Measurements from ENCODE around the gene ADGRL3.
"Not testable (repeated sequence)": the region's sequence is repeated elsewhere in the genome, so short reads cannot be mapped to it uniquely, and the experiment has no call there.

The ADGRL3 gene

DNA sequence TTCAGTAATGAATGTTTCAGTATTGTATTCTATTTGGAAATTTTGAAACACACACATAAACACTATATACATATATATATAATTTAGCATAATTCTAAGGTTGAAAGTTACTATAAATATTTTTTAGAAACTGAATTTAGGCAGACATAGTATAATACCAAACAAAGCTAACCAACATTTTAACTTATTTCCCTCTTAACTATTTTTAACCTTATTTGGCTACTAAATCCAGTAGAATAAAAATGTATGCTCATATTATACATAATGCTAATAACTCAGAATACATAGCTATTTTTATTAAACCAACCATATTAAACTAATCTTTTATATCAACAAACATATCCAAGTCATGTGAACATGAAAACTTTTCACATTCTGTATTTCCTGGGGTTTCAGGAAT, 563.6 kb downstream of the ADGRL3 start:
- DNase-seq: no peak

DNA sequence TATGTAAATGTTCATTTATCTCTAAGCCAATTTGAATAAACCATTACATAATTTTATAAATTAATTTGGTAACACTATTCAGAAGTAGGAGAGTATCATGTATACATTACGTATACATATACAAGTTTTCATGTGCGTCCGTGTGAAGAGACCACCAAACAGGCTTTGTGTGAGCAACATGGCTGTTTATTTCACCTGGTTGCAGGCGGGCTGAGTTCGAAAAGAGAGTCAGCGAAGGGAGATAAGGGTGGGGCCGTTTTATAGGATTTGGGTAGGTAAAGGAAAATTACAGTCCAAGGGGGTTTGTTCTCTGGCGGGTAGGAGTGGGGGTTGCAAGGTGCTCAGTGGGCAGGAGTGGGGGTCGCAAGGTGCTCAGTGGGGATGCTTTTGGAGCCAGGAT, 564.0 kb downstream of the ADGRL3 start:
- not testable (repeated sequence) for DNase-seq

DNA sequence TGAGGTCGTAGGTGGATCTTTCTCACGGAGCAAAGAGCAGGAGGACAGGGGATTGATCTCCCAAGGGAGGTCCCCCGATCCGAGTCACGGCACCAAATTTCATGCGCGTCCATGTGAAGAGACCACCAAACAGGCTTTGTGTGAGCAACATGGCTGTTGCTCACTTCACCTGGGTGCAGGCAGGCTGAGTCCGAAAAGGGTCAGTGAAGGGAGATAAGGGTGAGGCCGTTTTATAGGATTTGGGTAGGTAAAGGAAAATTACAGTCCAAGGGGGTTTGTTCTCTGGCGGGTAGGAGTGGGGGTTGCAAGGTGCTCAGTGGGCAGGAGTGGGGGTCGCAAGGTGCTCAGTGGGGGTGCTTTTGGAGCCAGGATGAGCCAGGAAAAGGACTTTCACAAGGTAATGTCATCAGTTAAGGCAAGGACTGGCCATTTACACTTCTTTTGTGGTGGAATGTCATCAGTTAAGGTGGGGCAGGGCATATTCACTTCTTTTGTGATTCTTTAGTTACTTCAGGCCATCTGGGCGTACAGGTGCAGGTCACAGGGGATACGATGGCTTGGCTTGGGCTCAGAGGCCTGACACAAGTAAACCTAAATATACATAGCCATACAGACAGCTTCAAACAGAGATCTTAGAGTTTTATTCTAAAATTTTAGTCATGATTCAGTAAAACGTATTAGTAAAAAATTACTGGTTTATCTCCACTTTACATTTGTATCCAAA, 569.5 kb downstream of the ADGRL3 start:
- DNase-seq: not testable (repeated sequence)

DNA sequence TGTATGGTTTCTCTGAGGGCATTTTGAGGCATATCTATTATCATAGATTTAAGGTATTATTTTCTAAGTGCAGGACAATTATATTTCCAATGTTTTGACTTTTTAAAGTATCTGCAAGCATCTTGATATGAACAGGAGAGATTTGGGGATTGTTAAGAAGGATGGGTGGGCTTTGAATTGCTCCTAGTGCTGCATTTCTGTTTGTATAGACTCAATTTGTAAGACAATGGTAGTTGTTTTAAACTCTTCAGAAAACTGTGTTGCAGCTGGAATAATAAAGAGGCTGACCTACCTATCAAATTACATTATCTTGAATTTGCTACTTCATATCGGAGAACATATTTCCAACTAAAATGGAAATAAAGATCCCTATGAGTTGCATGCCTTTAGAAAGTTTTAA, 570.3 kb downstream of the ADGRL3 start:
- DNase-seq: no peak

DNA sequence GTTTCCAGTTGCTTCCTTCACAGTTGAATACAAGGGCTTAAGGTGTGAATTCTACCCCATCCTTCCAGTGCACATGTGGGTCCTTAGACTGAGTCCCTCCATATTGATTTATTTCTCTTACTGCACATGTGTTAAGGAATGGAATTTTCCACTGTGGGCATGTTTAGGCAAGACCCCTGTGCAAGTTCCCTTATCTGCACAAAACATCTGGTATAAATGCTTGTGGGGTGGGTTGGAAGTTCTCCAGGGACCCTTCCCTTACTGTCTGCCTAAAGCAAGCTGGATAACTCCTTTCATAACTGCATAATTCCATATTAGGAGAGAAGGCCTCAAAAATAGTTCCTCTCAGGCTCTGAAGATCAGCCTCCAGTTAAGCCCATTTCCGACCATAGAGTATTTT, 570.9 kb downstream of the ADGRL3 start:
- DNase-seq: no peak

DNA sequence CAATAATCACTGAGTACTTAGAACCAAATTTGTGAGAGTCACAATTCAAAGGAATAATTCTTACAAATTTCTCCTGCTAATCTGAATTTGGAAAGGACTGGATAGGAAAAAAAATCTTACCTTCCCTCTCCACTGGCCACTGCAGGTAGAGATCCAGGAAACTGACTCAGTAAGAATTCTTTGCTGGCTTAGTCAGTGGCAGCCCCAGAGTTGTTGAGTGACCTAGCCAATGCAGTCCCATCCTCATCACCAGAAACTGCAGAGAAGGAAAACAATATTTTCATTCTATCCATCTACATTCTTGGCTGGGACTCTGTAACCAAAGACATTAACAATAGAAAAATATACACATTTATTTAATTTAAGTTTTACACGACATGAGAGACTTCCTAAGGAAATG, 572.0 kb downstream of the ADGRL3 start:
- no peak for DNase-seq

DNA sequence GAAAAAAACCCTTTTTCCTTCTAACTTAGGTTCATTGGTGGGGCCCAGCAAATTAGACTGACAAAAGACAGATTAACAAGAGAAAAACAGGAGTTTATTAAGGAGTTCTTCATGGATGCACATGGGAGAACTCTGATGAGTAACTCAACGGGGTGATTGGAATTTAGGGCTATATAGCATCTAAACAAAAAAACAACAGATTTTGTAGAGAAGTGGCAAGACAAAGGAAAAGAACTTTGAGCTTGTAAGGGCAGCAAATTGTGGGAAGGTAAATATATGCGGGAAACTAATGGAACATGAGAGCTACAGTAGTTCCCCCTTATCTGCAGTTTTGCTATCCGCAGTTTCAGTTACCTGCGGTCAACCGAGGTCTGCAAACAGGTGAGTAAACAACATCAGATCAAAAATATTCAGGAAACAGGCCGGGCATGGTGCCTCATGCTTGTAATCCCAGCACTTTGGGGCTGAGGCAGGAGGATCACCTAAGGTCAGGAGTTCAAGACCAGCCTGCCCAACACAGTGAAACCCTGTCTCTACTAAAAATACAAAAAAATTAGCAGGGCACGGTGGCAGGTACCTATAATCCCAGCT, 573.6 kb downstream of the ADGRL3 start:
- no peak for DNase-seq

DNA sequence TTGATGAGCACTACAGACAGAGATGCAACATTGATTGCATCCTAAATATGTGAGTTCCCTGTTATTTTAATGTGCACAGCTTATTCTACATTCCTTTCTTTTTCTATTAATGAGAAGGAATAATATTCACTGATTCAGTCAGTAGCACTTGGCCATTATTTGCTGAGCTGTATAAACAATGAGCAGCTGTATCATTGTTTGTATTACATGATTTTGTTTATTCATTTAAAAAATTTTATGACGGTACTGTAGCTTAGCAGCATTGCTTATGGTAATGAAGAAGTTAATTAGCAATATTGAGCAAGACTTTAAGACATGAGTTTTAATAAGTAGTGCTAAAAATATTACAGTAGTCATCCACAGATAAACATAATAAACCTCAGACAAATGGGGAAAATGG, 582.0 kb downstream of the ADGRL3 start:
- DNase-seq: no peak

DNA sequence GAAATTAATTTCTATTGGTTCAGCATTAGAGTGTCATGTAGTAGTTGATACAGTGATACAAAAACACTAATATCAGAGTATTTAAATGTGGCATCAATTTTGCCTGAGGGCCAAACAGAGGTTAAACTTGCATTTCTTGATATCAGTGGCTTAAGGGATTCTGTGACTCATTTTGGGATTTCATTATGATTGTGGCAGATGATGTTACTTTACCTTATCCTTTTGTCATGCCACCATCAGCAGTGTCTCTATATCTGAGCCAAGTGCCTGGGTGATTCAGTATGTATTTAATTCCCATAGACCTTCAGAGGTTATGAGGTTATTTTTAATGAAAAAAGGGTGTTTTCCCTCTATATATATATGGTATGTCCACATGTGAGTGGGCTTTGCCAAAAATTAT, 582.9 kb downstream of the ADGRL3 start:
- no peak for DNase-seq

DNA sequence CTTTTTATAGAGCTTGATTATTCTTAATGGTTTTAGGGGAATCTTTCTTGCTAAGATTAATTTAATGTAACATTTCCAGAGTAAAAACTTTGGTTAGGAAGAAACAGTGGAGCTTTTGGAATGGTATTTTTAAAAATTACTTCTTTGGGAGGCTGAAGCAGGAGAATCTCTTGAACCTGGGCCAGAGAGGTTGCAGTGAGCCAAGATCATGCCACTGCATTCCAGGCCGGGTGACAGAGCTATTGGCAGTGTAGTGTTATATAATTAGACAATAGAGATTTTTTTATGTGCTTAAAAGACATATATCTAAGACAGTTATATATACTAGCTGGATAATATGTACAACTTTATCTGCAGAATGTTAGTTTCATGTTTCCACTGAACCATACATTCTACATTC, 585.6 kb downstream of the ADGRL3 start:
- DNase-seq: no peak

DNA sequence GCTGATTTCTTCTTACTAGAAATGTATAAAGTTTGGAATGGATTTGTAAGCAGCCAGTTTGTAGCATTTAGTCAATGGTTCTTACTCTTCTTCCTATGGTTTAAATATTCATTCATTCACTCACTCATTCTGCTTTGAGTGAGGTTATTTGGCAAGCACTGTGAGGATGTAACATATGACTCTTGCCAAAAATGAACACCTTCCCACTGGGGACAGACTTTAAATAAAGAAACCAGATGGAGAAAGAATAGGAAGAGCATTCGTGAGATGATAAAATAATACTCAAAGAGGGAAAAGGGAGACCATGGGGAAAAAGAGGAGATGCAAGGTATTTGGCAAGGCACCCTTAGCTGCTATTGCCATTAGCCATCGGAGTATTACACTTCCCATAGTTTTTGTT, 586.1 kb downstream of the ADGRL3 start:
- DNase-seq: no peak

DNA sequence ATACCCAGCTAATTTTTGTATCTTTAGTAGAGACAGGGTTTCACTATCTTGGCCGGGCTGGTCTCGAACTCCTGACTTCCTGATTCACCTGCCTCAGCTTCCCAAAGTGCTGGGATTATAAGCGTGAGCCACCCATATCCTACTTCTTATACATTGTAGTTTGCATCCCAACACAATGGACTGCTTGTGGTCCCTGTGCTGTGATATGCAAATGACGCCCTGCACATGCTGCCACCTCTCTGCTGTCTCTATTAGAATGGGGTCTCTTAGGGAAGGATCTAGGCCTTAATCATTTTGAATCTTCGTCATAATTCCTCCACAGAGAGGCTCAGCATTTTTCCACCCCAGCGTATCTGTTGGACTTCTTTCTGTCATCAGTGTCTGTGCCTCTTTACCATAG, 595.9 kb downstream of the ADGRL3 start:
- DNase-seq: no peak

DNA sequence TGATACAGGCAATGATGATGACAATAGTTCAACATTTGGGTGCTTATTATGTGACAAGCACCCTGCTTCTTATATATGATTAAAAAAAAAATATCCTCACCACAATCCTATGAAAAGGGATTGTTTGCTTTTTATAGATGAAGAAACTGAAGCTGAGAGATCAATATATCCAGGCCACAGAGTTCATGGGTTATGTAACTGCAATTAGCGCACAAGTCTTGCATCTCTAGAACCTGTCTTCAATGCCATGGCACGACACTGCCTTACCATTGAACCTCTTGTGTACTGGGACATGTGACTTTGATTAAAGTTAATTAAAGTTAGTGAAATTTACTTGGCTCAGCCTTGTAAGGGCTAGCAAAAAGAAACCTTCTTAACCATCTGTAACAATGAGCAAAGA, 599.7 kb downstream of the ADGRL3 start:
- DNase-seq: no peak

DNA sequence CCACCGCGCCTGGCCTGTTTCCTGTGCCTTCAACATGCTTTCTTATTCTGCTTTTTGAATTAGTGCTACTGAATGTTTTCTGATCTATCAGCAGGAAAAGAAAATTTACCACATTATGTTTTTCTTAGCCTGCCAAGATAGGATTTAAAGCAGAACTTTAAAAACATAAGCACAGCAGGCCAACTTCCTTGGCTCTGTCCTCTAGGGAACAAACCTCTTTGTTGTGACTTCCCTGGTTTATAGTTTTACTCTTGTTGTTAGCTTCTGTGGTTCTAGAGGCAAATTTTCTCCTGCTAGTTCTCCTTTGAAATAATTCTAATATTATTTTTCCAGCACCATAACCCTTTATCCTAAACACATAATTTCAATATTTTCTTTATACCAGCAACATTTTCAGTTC, 605.1 kb downstream of the ADGRL3 start:
- DNase-seq: no peak

DNA sequence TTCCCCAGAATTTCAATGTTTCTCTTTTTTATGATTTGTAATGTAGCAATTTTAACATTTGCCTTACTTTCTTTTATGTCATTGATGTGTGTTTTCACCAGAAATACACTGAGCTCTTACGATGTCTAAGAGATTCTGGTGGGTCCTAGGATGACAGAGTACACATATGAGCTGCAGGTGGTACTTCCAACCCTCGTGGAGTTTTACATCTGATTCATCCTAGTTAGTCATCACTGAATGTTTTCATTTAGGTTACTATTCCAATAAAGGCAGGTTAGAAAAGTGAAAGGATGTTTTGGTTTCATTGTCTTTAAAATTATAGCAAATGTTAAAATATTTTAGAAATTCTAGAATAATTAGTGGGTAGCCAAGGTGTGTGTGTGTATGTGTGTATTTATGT, 605.9 kb downstream of the ADGRL3 start:
- no peak for DNase-seq

DNA sequence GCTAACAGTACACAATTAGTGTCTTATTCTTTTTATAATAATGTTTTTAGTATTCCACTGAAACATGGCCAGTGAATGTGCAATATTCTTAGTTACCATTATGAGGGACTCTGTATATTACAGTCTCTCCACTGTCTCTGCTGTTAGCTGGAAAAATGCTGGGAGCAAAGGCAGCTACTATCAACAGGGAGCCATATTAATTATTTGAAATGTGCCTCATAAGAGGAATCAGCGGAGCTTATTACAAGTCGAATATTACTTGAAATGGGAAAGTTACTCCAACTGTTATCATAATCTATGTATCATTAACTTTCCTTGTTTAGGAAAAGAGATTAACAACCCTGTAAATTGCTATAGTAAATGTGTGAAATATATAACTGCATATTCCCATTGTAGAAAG, 612.0 kb downstream of the ADGRL3 start:
- no peak for DNase-seq

DNA sequence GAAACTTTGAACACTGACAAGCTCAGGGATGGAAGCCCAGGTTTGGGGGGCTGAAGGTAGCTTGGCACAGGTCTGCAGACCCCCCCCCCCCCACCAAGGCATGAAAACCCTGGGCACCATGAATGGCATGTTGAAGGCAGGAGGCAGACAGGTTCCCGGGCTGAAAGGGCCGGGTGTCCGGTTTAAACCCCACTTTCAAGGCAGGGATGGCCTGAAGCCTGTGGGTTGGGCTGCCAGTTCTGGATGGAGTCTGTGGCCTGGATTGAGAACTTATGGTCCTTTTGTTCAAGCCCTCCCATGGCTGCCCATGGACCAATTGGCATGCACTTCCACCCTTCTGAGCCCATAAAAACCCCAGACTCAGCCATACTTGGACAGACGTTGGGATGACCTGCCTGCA, 616.9 kb downstream of the ADGRL3 start:
- DNase-seq: no peak

DNA sequence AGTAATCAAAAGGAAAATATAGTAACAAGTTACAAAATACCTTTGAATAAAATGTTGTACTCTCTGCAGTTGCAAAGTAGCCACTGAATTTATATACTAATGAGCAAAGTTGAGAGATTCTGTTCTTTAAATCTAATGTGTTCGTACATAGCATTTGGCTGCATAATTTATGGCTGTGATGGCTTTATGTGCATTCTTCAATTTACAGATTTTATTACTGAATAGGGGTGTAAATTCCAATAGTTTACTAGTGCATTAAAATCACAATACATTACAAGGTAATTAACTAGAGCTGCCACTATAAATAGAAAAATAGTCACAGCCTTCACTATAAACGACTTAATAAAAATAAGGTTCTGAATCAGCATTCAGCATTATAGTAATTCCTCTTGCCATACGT, 620.0 kb downstream of the ADGRL3 start:
- DNase-seq: no peak

DNA sequence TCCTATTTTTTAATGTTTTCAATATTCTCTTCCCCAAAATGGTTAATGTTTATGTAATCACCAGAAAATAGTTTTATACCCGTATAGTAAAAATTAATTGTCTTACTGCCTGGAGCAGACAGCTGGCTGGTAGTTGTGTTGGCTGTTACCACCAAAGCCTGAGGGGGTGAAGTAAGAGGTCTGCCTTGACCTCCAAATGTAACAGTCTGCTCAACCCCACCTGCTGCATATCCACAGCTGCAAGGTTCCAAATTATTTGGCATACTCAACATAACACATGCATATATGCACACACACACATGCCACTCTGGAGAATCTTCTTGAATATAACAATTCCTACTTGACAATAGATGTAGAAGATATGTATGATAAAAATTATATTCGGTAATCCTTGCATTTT, 624.3 kb downstream of the ADGRL3 start:
- no peak for DNase-seq

DNA sequence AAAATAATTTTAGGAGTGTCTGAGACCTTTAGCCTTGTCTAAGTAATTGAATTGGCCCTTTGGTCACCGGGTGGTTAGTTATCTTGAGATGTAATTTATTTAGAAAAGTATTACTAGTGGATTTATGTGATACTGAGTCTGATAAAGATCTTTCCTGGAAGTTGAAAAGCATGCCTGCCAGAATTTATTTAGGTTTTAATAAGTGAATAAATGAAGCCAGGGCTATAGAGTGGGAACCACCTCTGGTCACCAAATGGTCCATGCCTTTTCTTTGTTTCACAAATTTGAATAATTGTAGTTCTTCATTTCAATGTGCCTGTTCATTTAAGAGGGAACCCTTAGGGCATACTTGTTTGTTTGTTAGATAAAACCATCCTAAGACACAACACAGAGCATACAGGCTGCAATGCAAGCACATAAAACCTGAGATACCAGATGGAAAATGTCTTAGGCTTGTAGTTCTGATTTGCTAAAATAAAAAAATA, 627.8 kb downstream of the ADGRL3 start:
- no peak for DNase-seq

DNA sequence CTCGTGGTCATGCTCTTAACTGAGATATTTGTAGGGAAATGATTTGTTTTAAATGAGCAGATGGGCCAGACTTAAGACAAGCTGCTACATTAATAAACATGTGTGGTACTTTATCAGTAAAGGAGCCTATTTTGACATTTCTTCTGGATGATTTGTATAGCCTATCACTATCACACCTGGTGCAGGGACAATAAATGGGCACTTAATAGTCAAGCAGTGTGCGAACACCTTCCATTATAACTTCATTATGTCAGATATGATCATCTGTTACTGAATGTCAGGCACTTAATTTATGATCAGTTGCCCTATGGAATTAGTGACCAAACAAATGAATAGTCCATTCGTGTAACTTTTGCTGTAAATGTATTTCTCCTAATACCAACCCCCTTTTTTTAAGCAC, 628.8 kb downstream of the ADGRL3 start:
- DNase-seq: no peak

DNA sequence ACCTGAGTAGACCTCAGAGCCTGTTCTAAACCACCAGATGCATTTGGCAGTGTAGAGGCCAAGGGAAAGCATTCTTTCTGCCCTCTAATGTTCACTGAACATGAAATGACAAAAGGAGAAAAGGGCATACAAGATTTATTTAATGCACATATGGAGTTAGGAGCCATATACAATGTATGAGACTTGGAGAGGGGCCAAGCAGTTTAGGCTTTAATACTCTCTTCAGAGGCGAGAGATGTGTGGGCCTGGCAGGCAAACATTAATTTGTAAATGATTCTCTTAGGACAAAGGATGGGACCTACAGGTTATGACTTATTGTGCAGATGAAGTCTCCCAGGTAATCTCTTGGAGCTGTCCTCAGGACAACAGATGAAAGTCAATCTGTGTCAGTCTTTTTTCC, 631.9 kb downstream of the ADGRL3 start:
- peak; percentile 20 for DNase-seq

DNA sequence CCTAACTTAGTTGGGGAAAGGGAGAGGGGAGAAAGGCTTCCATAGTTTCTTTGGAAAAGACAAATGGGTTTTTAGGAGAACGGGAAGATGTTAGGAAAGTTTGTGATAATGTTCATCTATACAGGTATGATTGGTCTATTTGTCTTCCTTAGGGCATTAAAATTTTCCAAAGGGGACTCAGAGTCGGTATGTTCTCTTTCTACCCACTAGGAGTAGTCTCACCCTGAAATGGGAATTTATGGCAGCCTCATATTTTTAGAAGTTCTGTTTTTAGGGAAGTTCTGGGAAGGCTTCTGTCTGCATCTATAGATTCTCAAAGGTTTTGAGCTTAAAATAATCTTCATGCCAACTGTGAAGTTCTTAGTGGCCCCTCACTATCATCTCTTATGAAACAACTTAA, 637.3 kb downstream of the ADGRL3 start:
- no peak for DNase-seq

DNA sequence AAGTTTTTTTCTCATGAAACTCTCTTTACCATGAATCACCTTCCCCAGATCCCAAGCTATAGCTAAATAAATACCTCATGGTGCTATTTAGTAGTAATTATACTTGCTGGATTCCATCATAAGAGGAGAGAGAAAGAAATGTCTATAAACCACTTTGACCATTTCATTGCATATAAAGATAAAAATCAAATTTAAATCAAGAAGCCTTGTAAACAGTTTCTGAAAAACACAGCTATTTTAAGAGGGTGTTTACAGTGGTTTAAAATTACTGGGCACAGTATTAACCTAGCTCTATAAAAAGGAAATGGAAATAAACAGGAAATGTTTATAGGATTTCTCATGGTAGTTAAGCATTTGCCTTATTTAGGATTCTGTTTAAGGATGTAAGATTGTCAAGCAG, 637.9 kb downstream of the ADGRL3 start:
- no peak for DNase-seq

DNA sequence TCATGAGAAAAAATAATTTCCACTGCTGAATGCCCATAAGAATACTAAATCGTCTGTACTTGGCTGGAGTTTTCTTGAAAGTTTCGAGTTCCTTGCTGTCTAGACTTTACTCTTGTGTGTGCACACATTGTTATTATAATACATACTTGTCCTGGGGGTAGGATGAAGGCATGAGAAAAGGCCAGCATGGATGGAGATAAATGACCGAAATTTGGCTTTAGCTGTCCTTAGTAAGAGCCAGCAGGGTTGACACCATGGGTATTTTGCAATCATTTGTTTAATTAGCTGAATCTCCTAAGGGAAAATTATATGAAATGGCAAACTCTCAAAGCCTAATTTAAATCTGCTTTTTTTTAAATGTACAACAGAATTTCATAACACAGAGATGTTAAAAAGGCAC, 641.6 kb downstream of the ADGRL3 start:
- no peak for DNase-seq
